ENCODE results near the gene OAS3. TPM values are rescaled to one million over a fixed set of nuclear protein-coding genes. Genes with fewer than 3 reads are reported as not detected.

OAS3 gene
- total and polyA plus RNA-seq, 9 of the 15 experiments (the other 6 are each of a cell fraction or from before 2014, with no cell fraction given) = 0.21 to 2.0 (median 0.83) TPM

GRCh38 chr12:112905451-112906089 lies 32.7 kb upstream of the OAS3 start:
- Histone ChIP-seq H3K79me2 (ENCODE audit: control insufficient read depth, insufficient read depth, low read length) (no peaks in the 10 kb centered on the region), H3K4me1 (replicated peaks in 1 of 2; ENCODE audit: control insufficient read depth in 2 of 2, insufficient read depth in 2 of 2, low read length in 2 of 2) (no peaks in the 10 kb centered on the region), H3K27ac (ENCODE audit: extremely low read depth, low read depth, low read length) (no peak overlapping the region), H3K27me3 (ENCODE audit: control insufficient read depth in 2 of 2, insufficient read depth in 2 of 2, low read length in 2 of 2) (peaks cover 0 to 4% of the 10 kb centered on the region in 2 experiments; a peak in 2 of 5 replicates), H3K4me2 (ENCODE audit: insufficient read depth, low read length) (no peak overlapping the region), H2AFZ (ENCODE audit: low read depth, low read length) (no peak overlapping the region), H3K4me3 (no peak overlapping the region), H3K9me3 (replicated peaks; ENCODE audit: control insufficient read depth, insufficient read depth, low read depth, low read length) (no peaks in the 10 kb centered on the region), H3K9me1 (ENCODE audit: control insufficient read depth, insufficient read depth, low read length) (no peaks in the 10 kb centered on the region), H4K20me1 (replicated peaks; ENCODE audit: control insufficient read depth, insufficient read depth, low read length) (no peaks in the 10 kb centered on the region), H3K9ac (ENCODE audit: insufficient read depth in 1 of 2, low read depth in 2 of 2, low read length in 2 of 2) (no peak overlapping the region), H3K36me3 (ENCODE audit: control insufficient read depth, insufficient read depth, low read length) (no peaks in the 10 kb centered on the region)
- intact Hi-C loops (cut with micrococcal nuclease) (no loop called here), in situ Hi-C loops (cut with MboI) (no loop called here)
- no peak for DNase-seq (ENCODE audit: extremely low read depth in 1 of 4, low spot score in 3 of 4)
- no peak for ATAC-seq
- WGBS (ENCODE audit: insufficient coverage, low coverage, missing lambda C conversion rate) = 2% methylated on average over 4 of the region's 4 CpGs
- POLR2A ChIA-PET = no interaction called here
- no TSS peak for BruUV-seq (replicated peaks)
- FAIRE-seq = no peak
- CTCF ChIA-PET (ENCODE audit: low intra/inter-chr PET ratio) = no interaction called here
- TF ChIP-seq CHD1 (IDR thresholded peaks at IDR 0.05; ENCODE audit: low read length) (no peak), BHLHE40 (IDR thresholded peaks at IDR 0.05; ENCODE audit: low read length) (no peak), RBM15 (IDR thresholded peaks at IDR 0.05; ENCODE audit: insufficient read depth, low read length) (no peak), TAF1 (IDR thresholded peaks at IDR 0.05; ENCODE audit: control insufficient read depth, extremely low read depth, insufficient read depth, low read length, severe bottlenecking) (no peak), FOXJ2 (tag; IDR thresholded peaks at IDR 0.05) (no peak), KLF13 (tag; IDR thresholded peaks at IDR 0.05; ENCODE audit: borderline replicate concordance, low read depth) (no peak), SMARCA4 (IDR thresholded peaks at IDR 0.05) (no peak), ARHGAP35 (IDR thresholded peaks at IDR 0.05; ENCODE audit: partially characterized antibody) (no peak), BCOR (IDR thresholded peaks at IDR 0.05) (no peak), NFYB (IDR thresholded peaks at IDR 0.05; ENCODE audit: extremely low read depth, insufficient read length) (no peak)
- TF ChIP-seq, protein P1, sequence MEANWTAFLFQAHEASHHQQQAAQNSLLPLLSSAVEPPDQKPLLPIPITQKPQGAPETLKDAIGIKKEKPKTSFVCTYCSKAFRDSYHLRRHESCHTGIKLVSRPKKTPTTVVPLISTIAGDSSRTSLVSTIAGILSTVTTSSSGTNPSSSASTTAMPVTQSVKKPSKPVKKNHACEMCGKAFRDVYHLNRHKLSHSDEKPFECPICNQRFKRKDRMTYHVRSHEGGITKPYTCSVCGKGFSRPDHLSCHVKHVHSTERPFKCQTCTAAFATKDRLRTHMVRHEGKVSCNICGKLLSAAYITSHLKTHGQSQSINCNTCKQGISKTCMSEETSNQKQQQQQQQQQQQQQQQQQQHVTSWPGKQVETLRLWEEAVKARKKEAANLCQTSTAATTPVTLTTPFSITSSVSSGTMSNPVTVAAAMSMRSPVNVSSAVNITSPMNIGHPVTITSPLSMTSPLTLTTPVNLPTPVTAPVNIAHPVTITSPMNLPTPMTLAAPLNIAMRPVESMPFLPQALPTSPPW (CRISPR knock-in tag; IDR thresholded peaks at IDR 0.05) = no peak
- TF ChIP-seq, protein P2, sequence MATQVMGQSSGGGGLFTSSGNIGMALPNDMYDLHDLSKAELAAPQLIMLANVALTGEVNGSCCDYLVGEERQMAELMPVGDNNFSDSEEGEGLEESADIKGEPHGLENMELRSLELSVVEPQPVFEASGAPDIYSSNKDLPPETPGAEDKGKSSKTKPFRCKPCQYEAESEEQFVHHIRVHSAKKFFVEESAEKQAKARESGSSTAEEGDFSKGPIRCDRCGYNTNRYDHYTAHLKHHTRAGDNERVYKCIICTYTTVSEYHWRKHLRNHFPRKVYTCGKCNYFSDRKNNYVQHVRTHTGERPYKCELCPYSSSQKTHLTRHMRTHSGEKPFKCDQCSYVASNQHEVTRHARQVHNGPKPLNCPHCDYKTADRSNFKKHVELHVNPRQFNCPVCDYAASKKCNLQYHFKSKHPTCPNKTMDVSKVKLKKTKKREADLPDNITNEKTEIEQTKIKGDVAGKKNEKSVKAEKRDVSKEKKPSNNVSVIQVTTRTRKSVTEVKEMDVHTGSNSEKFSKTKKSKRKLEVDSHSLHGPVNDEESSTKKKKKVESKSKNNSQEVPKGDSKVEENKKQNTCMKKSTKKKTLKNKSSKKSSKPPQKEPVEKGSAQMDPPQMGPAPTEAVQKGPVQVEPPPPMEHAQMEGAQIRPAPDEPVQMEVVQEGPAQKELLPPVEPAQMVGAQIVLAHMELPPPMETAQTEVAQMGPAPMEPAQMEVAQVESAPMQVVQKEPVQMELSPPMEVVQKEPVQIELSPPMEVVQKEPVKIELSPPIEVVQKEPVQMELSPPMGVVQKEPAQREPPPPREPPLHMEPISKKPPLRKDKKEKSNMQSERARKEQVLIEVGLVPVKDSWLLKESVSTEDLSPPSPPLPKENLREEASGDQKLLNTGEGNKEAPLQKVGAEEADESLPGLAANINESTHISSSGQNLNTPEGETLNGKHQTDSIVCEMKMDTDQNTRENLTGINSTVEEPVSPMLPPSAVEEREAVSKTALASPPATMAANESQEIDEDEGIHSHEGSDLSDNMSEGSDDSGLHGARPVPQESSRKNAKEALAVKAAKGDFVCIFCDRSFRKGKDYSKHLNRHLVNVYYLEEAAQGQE (IDR thresholded peaks at IDR 0.05; ENCODE audit: borderline replicate concordance) = no peak
- TF ChIP-seq, protein P2 (CRISPR knock-in tag; IDR thresholded peaks at IDR 0.05; ENCODE audit: low read depth) = no peak
